EL (cell line): ENCODE results near the gene BLZF1.
"Not testable (repeated sequence)": the region's sequence is repeated elsewhere in the genome, so short reads cannot be mapped to it uniquely, and the experiment has no call there.

Source experiments
- DNase-seq: peaks from one replicate; pipeline ENCODE4 v3.0.0-alpha.2; 2016

BLZF1 gene

DNA sequence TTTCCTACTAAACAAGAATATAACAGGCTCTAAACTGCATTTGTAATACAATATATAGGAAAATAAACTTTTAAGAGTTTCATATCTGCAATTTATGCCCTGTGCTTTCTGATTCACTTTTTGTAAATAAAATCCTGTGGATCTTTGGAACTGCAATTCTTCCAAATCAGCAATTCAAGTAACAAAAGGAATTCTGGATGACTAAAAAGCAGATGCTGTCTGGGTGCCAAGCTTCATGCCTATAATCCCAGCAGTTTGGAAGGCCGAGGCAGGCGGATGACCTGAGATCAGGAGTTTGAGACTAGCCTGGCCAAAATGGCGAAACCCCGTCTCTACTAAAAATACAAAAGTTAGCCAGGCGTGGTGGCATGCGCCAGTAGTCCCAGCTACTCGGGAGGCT is 6.7 kb upstream of the BLZF1 start:
- peak; percentile 19 for DNase-seq

DNA sequence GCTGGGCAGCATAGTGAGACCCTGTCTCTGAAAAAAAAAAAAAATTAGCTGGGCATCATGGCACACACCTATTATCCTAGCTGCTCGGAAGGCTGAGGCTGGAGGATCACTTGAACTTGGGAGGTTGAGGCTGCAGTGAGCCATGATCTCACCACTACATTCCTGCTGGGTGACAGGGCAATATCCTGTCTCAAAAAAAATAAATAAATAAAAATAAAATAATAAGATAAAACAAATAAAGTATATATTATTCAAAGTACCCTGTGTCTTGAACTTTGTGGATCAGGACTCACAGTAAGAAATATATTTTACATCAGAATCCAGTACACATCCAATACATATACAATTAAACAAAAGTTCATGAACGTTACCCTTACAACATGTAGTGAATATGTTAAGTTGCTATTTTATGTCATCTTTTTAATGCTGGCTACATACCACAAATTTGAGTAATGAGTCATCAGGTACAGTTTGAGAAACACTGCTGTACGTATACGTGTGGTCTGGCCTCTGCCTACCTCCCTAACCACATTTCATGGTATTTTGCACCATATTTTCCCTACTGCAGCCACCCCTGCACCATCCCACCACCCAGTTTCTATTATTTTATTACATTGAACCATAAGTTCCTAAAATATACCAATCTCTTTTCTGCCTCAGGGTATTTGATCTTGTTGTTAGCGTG is 4.8 kb upstream of the BLZF1 start:
- DNase-seq: peak; percentile 93

DNA sequence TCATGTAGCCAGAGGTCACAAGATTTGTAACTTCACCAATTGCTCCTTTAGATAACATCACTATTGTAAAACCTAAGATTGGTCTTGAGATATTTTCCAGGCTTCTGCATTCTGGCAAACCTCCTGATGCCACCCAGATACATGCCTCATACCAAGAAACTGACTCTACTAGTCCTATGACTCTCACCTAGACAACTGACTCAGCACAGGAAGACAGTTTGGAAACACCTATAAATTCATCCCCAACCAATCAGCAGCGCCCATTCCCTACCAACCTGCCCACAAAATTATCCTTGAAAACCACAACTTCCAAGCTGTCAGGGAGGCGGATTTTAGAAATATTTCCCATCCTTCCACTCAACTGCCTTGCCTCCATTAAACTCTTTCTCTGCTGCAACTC is 3.0 kb upstream of the BLZF1 start:
- DNase-seq: no peak

- no peak for DNase-seq
Observed at GRCh38 chr1:169367096-169367685, 804 bp upstream of the BLZF1 start.

GRCh38 chr1:169368406-169368769 is 393 bp downstream of the BLZF1 start:
- DNase-seq: no peak

DNA sequence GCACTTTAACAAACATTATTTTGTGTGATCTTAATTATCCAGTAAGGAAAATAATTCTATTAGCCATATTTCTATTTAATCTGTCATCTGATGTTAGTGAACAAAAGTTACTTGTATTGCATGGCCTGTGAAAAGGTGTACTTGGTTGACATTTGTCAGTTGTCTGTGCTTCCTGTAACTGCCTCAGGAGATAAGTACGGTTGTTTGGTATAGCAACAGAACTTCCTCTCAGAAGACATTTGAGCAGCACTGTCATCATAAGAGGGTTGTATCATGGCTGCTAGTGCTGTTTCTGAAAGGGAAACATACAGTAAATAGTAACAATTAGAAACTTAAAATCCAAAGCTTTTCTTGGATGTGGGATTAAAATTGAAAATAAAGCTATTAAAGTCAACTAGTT is 3.4 kb downstream of the BLZF1 start:
- no peak for DNase-seq

DNA sequence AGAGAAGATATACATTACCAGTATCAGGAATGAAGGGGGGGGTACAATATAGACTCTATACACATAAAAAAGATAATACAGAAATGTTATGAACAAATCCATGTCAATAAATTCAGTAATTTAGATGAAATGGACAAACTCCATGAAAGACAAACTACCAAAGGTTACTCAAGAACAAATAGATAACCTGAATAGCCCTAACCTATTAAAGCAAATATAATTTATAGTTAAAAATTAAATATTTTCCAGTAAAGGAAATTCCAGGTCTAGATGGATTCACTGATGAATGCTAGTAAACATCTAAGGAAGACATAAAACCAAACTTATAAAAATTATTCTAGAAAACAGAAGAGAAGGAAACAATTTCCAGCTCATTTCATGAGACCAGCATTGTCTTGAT is 13.2 kb downstream of the BLZF1 start:
- DNase-seq: no peak

DNA sequence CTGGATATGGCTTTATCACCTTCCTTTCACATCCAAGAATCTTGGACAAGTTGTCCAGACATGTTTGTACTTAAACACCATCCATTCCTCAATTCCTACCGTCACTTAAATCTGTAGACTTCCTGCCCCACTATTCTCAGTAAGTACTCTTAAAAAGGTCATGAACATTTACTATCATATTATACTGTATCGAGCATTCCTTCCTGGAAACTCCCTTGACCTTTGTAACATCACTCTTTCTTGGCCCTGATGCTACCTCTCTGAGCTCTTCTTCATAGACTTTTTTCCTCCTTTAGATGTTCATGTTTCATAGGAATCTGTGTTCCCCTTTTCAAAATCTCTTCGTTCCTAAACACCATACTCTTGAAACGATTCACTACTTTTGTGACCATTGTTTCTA is 15.5 kb downstream of the BLZF1 start:
- no peak for DNase-seq

GRCh38 chr1:169387399-169387798 is 19.4 kb downstream of the BLZF1 start:
- DNase-seq: no peak

DNA sequence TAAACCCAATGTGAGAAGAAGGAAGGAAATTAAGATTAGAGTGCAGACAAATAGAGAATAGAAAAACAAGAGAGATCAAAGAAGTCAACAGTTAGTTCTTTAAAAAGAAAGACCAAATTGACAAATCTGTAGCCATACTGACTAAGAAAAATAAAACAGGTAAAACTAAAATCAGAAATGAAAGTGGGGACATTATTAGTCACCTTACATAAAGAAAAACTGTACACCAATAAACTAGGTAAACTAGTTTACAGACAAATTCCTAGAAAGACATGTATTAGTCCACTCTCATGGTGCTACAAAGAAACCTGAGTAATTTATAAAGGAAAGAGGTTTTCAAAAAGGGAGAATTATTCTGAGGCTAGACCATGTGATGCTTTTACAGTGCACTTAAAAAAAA is 22.3 kb downstream of the BLZF1 start:
- no peak for DNase-seq

DNA sequence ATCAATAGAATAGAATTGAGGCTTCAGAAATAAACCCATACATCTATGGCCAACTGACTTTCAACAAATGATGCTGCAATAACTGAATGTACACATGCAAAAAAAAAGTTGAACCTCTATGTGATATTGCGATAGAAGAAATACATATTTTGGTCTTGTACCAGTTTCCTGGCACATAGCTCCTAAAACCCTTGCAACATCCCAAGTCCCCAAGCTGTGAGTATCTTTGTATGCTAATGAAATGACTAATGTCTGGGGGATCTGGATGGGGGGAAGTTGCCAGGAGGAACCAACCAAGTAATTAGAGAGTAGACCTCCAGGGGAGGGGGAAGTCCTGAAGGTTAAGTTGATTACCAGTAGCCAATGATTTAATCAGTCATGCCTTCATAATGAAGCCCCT is 24.4 kb downstream of the BLZF1 start:
- DNase-seq: no peak

GRCh38 chr1:169395955-169396354 is 28.0 kb downstream of the BLZF1 start:
- no peak for DNase-seq

GRCh38 chr1:169402578-169402977 is 34.6 kb downstream of the BLZF1 start:
- DNase-seq: not testable (repeated sequence)

DNA sequence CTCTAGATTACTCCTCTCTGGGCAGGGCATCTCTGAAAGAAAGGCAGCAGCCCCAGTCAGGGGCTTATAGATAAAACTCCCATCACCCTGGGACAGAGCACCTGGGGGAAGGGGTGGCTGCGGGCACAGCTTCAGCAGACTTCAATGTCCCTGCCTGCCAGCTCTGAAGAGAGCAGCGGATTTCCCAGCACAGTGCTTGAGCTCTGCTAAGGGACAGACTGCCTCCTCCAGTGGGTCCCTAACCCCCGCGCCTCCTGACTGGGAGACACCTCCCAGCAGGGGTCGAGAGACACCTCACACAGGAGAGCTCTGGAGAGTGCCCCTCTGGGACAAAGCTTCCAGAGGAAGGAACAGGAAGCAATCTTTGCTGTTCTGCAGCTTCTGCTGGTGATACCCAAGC is 40.3 kb downstream of the BLZF1 start:
- DNase-seq: not testable (repeated sequence)

GRCh38 chr1:169414952-169415351 is 47.0 kb downstream of the BLZF1 start:
- no peak for DNase-seq

- DNase-seq: no peak
Observed at GRCh38 chr1:169421309-169421708, 53.3 kb downstream of the BLZF1 start.

- DNase-seq: no peak
Observed at GRCh38 chr1:169426174-169426705, 58.2 kb downstream of the BLZF1 start.

GRCh38 chr1:169427081-169427641 is 59.2 kb downstream of the BLZF1 start, which contains the start of gene CCDC181:
CCDC181 (minus strand) TSS chr1:169427474; CDS start chr1:169424927, 2,547 bp downstream.
- peak; percentile 24 for DNase-seq
